Motor neuron (in vitro differentiated cells): Measurements from ENCODE around the gene COG8. TPM values are rescaled to one million over a fixed set of nuclear protein-coding genes. Genes with fewer than 3 reads are reported as not detected.
"Not testable (repeated sequence)": the region's sequence is repeated elsewhere in the genome, so short reads cannot be mapped to it uniquely, and the experiment has no call there.

Experiments
- ATAC-seq, 8 experiments: fragments of 200-7000 bp; cut with Tn5 transposase; replicated peaks in 6 of 8; 2 replicates each; pipeline ENCODE4 v1.8.0; 2021; ENCODE audit warnings: mild to moderate bottlenecking in 8 of 8, moderate library complexity in 8 of 8
- H3K27ac ChIP-seq, 2 donors: fragments of 250-450 bp; sonication (Bioruptor Pico); 2 replicates each; pipeline ENCODE4 v1.9.0; 2021; ENCODE audit warnings: antibody characterized with exemption in 2 of 2, mild to moderate bottlenecking in 2 of 2, moderate library complexity in 1 of 2
- H3K4me1 ChIP-seq, 2 donors: fragments of 250-450 bp; sonication (Bioruptor Pico); replicated peaks in 1 of 2; 2 replicates each; pipeline ENCODE4 v1.6.1; 2021; ENCODE audit warnings: antibody characterized with exemption in 2 of 2, mild to moderate bottlenecking in 2 of 2, moderate library complexity in 1 of 2
- H3K4me3 ChIP-seq, 5 donors: fragments of 250-450 bp; sonication (Bioruptor Pico); 2 replicates each; pipeline ENCODE4 v1.9.0; 2021; ENCODE audit warnings: antibody characterized with exemption in 5 of 5, mild to moderate bottlenecking in 5 of 5, moderate library complexity in 4 of 5
- WGBS, 10 experiments: fragments of 450-650 bp; shearing (Covaris generic); methylation state at CpG; one replicate each; pipeline ENCODE4 v1.0.0; 2022; 5-methylcytosine and 5-hydroxymethylcytosine counted together
- in situ Hi-C, 9 experiments: fragments of 400-800 bp; cut with MboI; loops; one replicate each; pipeline ENCODE4 v1.15.0; 2021; ENCODE audit warnings: low sequenced_read_pairs in 9 of 9, low pct_unique_long_range_greater_than_20kb in 2 of 9; ENCODE audit not compliant: unreplicated experiment in 9 of 9
- total RNA-seq, 8 experiments: library from RNA; unstranded; fragments of 300-600 nt; gene quantifications; 2 replicates each; pipeline versions ENCODE4 v1.2.3 to v1.2.4, GENCODE V29; 2022

The COG8 gene
- total RNA-seq, 8 experiments from 2014 or later: 20.8 to 46.9 (median 28.0) TPM

GRCh38 chr16:69366431-69366830 is 27.1 kb upstream of the COG8 start:
- H3K4me3 ChIP-seq: no peak overlapping the region
- no peak overlapping the region for H3K27ac ChIP-seq
- ATAC-seq: no peak
- in situ Hi-C loops: no loop called here
- H3K4me1 ChIP-seq: no peaks in the 10 kb centered on the region
- 90 to 100% (median 94%) methylated on average over 2 to 6 of the region's 7 CpGs; no CpG with 5 or more reads in 5 of the 10 experiments for WGBS, 10 experiments

GRCh38 chr16:69365901-69366300 is 26.5 kb upstream of the COG8 start:
- ATAC-seq: no peak
- 56 to 100% (median 93%) methylated on average over 1 to 2 of the region's 2 CpGs; no CpG with 5 or more reads in 3 of the 10 experiments for WGBS, 10 experiments
- H3K4me3 ChIP-seq: no peak overlapping the region
- H3K27ac ChIP-seq: no peak overlapping the region
- H3K4me1 ChIP-seq: no peaks in the 10 kb centered on the region
- in situ Hi-C loops: no loop called here

- Histone ChIP-seq H3K4me3 (no peak overlapping the region), H3K27ac (no peak overlapping the region), H3K4me1 (no peaks in the 10 kb centered on the region)
- ATAC-seq: no peak
- in situ Hi-C loops: no loop called here
- WGBS, 10 experiments: 83 to 100% (median 86%) methylated on average over 1 of the region's 2 CpGs; no CpG with 5 or more reads in 7 of the 10 experiments
Measured at GRCh38 chr16:69364088-69364487, 24.7 kb upstream of the COG8 start.

GRCh38 chr16:69363281-69363717 is 23.9 kb upstream of the COG8 start:
- no peak overlapping the region for H3K27ac ChIP-seq
- in situ Hi-C loops: no loop called here
- H3K4me3 ChIP-seq: no peak overlapping the region
- 80 to 100% (median 100%) methylated on average over 1 to 4 of the region's 5 CpGs; no CpG with 5 or more reads in 2 of the 10 experiments for WGBS, 10 experiments
- ATAC-seq: no peak
- no peaks in the 10 kb centered on the region for H3K4me1 ChIP-seq

- WGBS, 10 experiments: 95 to 100% (median 100%) methylated on average over 2 to 8 of the region's 9 CpGs
- in situ Hi-C loops: not testable (repeated sequence)
Measured at GRCh38 chr16:69360070-69360469, 20.7 kb upstream of the COG8 start.

GRCh38 chr16:69351309-69352027 is 12.1 kb upstream of the COG8 start, which contains the start of gene TMED6:
TMED6 (minus strand) TSS chr16:69351786; CDS start chr16:69351753, 33 bp downstream.
- no peak for ATAC-seq
- Histone ChIP-seq H3K27ac (no peak within 1 kb of the TSS), H3K4me3 (no peak within 1 kb of the TSS), H3K4me1 (no peaks in the 10 kb centered on the region)
- in situ Hi-C loops: no loop called here
- WGBS, 10 experiments: 14 to 93% (median 52%) methylated on average over 1 to 11 of the region's 12 CpGs; no CpG with 5 or more reads in 2 of the 10 experiments

More at GRCh38 chr16:69360070-69360469, 20.7 kb upstream of the COG8 start:
- H3K4me3 ChIP-seq, ATAC-seq, H3K4me1 ChIP-seq, H3K27ac ChIP-seq: not testable (repeated sequence)

GRCh38 chr16:69350536-69351133 is 11.3 kb upstream of the COG8 start:
- ATAC-seq: no peak
- Histone ChIP-seq H3K4me3 (no peak overlapping the region), H3K27ac (no peak overlapping the region), H3K4me1 (no peaks in the 10 kb centered on the region)
- in situ Hi-C loops: no loop called here
- 86 to 100% (median 96%) methylated on average over 2 to 5 of the region's 6 CpGs for WGBS, 10 experiments

GRCh38 chr16:69349536-69349935 is 10.2 kb upstream of the COG8 start:
- ATAC-seq: no peak
- H3K4me3 ChIP-seq: no peak overlapping the region
- in situ Hi-C loops: no loop called here
- H3K27ac ChIP-seq: no peak overlapping the region
- no peaks in the 10 kb centered on the region for H3K4me1 ChIP-seq
- 80 to 100% (median 92%) methylated on average over 1 to 8 of the region's 10 CpGs; no CpG with 5 or more reads in 5 of the 10 experiments for WGBS, 10 experiments

GRCh38 chr16:69348222-69348621 is 8.9 kb upstream of the COG8 start:
- in situ Hi-C loops: no loop called here
- Histone ChIP-seq H3K27ac (no peak overlapping the region), H3K4me3 (no peak overlapping the region), H3K4me1 (no peaks in the 10 kb centered on the region)
- peak in 2 of 8 experiments; percentile 47 to 74 for ATAC-seq
- no CpG with 5 or more reads among the region's 6 CpGs for WGBS, 10 experiments

GRCh38 chr16:69346683-69347082 is 7.3 kb upstream of the COG8 start:
- 54 to 100% (median 96%) methylated on average over 1 to 5 of the region's 6 CpGs; no CpG with 5 or more reads in 1 of the 10 experiments for WGBS, 10 experiments
- in situ Hi-C loops: no loop called here
- Histone ChIP-seq H3K4me3 (no peak overlapping the region), H3K27ac (no peak overlapping the region), H3K4me1 (no peaks in the 10 kb centered on the region)
- peak in 1 of 8 experiments; percentile 22 for ATAC-seq

- in situ Hi-C loops: no loop called here
- peaks cover 0 to under 1% of the 10 kb centered on the region in 2 donors for H3K4me1 ChIP-seq
- no peak overlapping the region for H3K4me3 ChIP-seq
- ATAC-seq: no peak
- WGBS, 10 experiments: 75 to 100% (median 90%) methylated on average over 1 to 4 of the region's 4 CpGs; no CpG with 5 or more reads in 2 of the 10 experiments
- no peak overlapping the region for H3K27ac ChIP-seq
Measured at GRCh38 chr16:69345923-69346322, 6.6 kb upstream of the COG8 start.

GRCh38 chr16:69344171-69344570 is 4.8 kb upstream of the COG8 start:
- WGBS, 10 experiments: 79 to 100% (median 100%) methylated on average over 1 to 5 of the region's 5 CpGs; no CpG with 5 or more reads in 3 of the 10 experiments
- Histone ChIP-seq H3K4me1 (peaks cover 0 to 8% of the 10 kb centered on the region in 2 donors), H3K27ac (no peak overlapping the region), H3K4me3 (no peak overlapping the region)
- no peak for ATAC-seq
- in situ Hi-C loops: no loop called here

GRCh38 chr16:69340095-69340644 is 806 bp upstream of the COG8 start:
- Histone ChIP-seq H3K27ac (peak overlapping the region; percentile 53 to 68), H3K4me1 (peaks cover 6 to 16% of the 10 kb centered on the region in 2 donors), H3K4me3 (peak overlapping the region; percentile 73 to 90 (median 77))
- WGBS, 10 experiments: 0 to 100% (median 16%) methylated on average over 1 to 9 of the region's 16 CpGs; no CpG with 5 or more reads in 2 of the 10 experiments
- ATAC-seq: peak in 2 of 8 experiments; percentile 1 to 2
- in situ Hi-C loops: no loop called here
